Measurements from ENCODE around the gene SH2D7.

Gene SH2D7

DNA sequence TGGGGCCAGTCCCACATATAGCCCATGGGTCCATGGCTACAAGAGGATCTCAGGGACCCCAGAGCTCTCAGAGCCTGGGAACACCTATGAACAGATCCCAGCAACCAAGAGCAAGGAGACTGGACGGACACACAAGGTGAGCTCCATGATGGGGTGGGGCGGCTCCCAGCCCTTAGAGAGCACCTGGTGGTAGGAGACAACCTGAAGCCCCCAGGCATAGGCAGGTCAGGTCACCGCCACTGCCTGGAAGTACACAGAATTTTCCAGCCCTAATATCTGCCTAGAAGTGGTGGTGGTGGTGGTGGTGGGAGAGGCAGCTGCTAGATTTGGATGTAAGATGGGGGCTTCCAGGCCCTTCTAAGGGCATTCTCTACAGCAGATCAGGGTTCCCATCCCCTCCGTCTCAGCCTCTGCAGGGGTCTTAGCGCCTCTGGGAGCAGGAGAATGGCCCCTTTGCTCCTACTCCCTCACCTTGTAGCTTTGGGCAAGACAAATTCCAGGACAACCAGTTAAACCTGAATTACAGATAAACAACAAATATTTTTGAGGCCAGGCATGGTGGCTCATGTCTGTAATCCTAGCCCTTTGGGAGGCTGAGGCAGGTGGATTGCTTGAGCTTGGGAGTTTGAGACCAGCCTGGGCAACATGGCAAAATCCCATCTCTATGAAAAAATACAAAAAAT is 9.2 kb downstream of the SH2D7 start:
- DNase-seq (ENCODE audit: insufficient read length, low spot score): no peak
- FAIRE-seq: no peak

DNA sequence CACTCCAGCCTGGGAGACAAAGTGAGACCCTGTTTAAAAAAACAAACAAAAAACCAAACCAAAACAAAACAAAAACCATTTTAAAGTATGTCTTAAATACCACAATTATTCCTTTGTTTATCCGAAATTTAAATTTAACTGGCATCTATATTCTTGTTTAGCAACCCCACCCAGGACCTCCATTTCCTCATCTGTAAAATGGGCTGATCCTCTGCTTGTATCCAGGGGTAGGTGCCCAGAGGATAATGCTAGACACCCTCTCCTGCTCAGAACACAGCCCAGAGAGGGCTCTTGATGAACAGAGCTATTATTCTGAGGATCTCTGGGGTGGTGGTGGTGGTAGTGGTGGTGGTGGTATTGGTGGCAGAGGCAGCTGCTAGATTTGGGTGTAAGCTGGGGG is 9.8 kb downstream of the SH2D7 start:
- no peak for FAIRE-seq
- no peak for DNase-seq (ENCODE audit: insufficient read length, low spot score)

DNA sequence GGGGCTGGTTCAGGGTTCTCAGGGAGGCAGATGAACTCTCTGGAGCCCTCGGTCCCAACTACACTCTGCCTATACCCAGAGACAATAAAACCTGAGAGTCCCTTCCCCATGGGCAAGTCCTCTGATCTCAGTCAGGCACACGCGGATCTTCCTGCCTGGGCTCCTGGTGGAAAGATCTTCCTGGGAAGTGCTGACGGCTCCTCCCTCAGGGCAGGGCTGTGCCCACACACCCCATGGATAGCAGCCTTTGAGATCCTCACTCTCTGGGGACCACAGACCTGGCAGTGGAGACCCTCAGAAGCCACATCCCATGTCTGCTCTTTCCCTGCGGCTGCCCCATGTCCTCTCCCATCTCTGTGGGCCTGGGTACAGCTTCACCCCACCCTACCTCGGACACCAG is 10.4 kb downstream of the SH2D7 start:
- FAIRE-seq (no peak), DNase-seq (ENCODE audit: insufficient read length, low spot score) (no peak)

DNA sequence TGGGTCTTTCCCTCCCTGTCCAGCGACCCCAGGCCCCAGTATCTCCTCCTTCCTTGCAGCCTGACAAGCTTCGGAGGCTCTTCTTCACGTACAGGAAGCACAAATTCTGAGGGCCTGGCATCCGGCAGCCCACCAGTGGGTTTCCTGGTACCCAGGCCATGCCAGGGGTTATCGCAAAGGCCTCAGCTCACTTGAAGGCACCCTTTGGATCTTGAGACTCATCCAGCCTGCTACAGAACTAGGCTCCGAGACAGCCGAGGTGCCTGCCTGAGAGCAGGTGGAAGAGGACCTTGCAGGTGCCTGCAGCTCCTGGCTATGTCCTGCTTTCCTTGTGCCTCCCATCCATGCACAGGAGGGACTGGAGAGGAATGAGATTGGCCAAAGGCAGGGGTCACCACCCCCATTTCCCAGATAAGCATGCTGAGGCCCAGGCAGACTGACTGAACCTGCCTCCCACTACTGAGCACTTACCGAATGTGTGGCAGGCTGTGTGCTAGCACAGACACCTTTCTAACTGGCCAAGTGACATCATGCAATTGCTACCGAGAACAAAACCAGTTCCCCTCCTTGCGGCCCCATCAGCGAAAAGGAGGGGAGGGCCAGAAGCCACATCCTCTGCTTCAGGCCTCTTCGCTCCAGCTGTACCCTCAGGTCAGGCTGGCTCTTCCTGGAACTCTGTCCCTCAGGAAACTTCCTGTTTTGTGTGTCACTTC is 11.2 kb downstream of the SH2D7 start:
- FAIRE-seq: peak; percentile 99

DNA sequence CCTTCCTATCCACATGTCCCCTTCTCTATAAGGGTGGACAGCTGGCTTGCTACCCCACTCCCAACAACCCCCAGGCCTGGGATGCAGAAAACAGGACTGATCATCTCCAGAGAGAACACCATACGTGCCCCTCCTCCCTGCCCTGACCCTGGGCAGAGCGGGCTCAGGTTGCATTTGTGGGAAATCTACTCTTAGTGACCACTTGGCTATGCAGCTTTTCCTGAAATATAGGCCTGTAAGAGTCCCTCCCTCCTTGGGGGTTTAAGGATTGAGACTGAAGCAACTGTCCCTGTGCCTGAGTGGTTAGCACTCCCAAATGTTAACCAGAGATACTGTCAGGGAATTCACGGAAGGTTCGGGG is 11.7 kb downstream of the SH2D7 start:
- DNase-seq (ENCODE audit: insufficient read length, low spot score) (no peak), FAIRE-seq (no peak)

More for the DNA sequence above, 11.2 kb downstream of the SH2D7 start:
- DNase-seq (ENCODE audit: insufficient read length, low spot score): peak; percentile 83

DNA sequence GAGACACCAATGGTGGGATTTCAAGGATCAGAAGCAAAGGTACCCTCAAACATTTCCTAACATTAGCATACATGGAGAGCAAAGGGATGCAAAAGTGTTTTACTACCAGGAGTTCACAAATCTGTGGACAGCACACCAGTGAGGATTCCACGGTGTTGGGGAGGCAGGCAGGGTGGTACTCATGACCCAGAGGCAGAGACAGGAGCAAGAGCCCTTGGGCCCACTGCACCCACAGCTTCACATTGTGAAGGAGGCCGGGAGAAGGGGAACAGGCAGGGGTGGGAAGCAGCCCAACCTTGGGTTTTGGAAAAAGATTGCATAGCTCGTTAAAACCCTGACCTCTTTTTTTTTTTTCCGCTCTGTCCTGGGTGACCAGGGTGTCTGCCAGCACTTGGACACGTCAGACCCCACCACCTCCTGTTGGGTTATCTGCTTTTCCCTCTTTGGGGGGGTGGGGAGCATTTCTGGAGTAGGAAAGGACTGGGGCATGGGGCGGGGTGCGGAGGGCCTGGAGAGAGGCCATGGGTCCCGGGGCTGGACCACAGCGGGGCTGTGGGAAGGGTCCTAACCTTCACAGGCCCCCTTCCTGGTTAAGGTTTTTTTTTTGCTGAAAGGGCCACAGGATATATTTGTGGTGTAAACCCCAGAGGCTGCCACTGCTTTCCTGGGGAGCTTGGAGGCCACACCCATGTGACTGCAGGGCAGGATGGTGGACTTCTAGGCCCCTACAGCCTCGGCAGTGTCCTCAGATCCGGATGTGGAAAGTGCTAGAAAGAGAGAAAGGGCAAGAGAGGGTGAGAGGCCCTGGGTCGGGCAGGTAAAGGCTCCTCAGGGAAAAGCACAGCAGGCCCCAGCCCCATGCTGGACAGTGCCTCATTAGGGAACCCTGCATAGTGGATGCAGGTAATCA is 12.5 kb downstream of the SH2D7 start:
- DNase-seq (ENCODE audit: insufficient read length, low spot score) (no peak), FAIRE-seq (no peak)

DNA sequence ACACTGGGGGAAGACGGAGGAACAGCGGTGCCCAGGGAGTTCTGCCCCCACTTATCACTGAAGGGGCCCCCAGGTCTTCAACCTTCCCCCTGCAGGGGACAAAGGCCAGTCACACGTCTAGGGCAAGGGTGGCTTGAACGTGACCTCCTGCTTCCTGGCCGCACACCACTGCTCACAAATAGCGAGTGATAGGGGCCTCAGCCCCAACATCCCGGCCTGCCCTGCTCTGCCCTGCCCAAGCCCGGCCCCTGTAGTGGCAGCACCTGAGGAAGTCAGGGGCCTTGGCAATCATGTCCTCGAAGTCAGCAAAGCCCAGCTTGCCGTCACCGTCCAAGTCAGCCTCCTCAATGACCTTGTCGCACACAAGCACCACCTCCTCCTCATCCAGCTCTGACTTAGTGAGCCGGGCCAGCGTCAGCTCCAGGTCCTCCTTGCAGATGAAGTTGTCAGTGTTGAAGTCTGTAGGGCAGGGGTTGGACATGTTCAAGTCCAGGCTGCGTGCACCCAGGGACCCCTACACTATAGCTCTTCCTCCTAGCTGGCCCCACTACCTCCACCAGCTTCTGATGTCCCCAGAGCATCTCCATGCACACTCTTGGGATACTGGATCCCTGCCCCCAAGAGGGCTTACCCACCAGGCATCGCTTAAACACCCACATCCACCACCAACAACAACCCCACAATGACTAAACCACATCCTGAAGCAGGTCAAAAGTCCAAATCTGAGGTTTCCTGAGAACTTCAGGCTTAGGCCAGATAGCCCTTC is 13.3 kb downstream of the SH2D7 start:
- FAIRE-seq: peak; percentile 80
- DNase-seq (ENCODE audit: insufficient read length, low spot score): no peak

DNA sequence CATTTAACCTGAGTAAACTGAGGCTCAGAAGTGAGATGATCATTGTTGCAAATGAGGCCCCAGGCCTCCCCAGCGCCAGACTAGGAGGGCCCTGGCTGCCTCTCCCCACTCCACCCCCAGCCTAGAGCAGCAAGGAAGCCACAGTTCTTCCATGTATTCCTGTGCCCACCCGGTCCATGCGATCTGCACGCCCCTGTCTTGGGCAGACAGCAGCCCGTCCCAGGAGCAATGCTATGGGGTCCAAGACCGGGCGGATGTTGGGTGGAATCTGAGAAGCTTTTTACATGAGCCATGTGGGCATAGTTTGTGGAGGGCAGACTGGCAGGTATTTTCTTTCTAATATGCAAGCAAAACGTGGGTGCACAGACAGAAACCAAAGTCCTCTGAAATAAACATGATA is 15.1 kb downstream of the SH2D7 start:
- no peak for FAIRE-seq

DNA sequence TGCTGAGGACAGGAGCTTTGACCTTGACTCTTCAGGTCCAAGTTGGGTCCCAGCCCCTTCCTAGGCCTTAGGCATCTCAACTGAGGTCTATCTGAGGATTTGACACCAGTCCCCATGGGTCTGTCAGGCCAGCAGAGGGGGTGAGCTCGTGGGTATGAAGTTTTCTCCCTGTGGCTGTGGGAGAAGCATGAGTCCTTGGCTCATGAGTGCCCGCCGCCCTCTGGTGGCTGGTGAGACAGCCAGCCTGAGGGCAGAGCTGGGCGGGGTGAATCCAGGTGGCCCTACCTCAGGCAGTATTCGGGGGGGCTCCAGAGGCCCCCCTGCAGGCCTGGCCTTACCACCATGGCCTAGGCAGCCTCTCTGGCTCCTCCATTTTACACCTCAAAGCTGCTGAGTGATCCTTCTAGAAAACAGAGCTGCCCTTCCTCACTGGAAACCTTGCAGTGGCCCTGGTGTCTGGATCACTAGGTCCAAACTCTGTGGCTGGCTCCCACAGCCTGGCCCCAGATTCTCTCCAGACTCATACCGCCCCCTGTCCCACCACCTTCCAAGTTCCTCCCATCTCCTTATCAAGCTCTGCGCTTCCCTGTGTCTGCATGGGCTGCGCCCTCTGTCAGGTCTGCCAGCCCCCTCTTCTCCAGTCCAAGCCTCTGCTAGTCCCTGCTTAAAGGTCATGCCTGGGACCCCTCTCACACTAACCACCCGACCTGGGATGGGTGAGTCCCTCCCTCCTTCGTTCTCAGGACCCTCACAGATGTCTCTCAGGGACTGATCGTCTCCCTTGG is 16.1 kb downstream of the SH2D7 start:
- FAIRE-seq (peak; percentile 88), DNase-seq (ENCODE audit: insufficient read length, low spot score) (peak; percentile 66)

More for the DNA sequence above, 15.1 kb downstream of the SH2D7 start:
- no peak for DNase-seq (ENCODE audit: insufficient read length, low spot score)

DNA sequence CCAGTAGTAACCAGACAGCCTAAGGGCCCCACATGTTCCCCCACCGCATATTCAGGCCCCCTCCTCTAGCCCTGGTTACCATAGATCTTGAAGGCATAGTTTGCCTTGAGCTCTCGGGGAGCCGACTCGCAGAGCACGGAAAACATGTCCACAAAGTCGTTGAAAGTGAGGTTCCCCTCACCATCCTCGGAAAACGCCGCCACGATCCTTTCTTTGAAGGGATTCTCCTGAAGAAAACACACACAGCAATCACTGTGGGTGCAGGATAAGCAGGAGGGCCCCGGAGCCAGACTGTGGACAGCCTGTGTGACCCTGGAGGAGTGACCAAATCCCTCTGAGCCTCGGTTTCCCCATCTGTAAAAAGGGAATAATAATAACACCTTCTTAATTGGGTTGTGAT is 16.8 kb downstream of the SH2D7 start:
- FAIRE-seq: no peak
- DNase-seq (ENCODE audit: insufficient read length, low spot score): no peak

DNA sequence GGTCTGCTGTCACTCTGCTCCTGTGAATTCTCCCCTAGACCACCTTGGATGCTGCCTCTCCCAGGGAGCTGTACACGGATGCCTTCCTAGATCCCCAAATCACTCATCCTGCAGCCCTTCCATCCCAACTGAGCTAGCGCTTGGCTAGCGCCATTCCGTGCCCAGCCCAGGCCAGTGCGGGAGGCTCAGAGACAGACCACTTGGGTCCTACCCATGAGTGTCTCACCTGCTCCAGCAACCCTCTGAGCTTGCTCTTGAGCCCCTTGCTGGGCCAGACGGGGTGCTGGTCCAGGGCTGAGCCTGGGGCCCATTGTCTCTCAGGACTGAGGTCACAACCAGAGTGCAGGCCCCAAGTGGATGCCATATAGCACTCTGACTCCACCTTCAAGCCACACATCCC is 17.7 kb downstream of the SH2D7 start:
- FAIRE-seq: no peak
- DNase-seq (ENCODE audit: insufficient read length, low spot score): no peak

DNA sequence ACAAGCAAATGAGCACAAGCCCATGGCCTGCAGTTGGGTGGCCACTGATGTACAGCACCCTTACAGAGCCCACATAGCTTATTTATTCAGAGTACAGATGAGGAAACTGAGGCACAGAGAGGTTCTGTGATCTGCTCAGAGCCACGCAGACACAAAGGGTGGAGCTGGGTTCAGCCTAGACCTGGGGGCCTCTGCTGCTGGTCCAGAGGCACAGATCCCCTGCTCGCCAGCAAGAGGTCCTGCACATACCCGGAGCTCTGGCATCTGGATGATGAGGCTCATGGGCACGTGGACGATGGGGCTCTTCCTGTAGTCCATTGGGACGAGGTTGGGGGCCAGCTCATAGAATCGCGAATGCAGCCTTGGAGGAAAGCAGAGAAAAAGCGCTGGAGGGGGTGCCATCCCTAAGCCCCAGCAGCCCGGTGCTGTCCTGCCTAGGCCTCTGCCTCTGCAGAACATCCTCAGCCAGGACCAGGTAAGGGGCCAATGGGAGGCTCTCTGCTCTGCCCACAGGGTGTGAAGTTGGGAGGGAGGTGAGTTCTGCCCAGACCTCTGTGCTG is 18.6 kb downstream of the SH2D7 start:
- FAIRE-seq (no peak), DNase-seq (ENCODE audit: insufficient read length, low spot score) (no peak)

DNA sequence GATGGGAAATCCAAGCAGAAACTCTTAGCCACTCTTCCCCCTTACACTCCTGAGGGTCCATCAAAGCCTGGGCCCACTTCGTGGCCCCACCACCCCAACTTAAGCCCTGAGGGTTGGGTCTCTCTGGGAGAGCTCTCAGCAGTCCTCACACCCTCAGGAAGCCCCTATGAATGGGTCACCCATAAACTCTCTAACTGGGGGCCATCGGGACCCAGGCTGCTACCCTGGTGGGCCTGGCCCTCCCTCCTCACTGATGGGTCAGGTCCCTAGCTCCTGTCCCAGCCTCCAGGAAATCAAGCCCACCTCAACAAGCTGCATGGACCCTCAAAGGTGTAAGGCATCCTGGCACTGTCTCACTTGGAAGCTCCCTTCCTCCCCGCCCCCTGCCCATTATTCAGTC is 19.4 kb downstream of the SH2D7 start:
- FAIRE-seq: no peak
- no peak for DNase-seq (ENCODE audit: insufficient read length, low spot score)

DNA sequence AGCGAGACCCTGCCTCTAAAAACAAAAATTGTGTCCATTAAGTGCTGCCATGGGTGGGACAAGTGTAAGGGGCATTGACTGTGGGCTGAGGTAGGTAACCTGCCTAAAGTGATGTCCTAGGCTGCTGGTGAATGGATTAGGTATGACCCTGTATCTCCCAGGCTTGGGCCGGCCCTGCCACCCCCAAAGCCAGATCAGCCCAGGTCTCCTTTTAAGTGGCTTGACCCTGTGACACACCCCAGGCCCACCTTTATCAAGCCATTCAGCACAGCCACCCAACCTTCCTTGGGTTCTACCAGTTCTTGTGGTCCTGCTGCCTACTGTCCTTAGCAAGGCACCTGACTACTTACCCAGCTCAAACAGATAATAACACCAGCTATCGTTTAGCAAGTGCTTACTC is 20.2 kb downstream of the SH2D7 start:
- FAIRE-seq: no peak
- DNase-seq (ENCODE audit: insufficient read length, low spot score): no peak

DNA sequence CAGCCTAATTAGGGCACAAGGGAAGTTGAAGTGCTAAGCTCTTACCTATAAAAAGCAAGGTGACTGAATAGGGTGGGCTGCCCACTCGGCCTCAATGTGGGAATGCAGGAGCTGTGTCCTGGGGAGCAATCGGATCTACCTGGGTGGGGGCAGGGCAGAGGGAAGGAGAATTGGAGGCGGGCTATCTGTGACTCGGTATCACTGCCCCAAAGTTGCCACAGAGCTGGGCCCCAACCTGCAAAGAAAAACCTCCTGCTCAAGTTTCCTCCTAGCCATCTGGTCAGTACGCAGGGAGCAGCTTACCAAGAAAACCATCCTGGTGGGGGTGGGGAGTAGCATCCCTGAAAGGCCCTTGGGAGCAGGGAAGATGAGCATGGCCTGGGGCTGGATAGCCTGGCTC is 28.2 kb downstream of the SH2D7 start:
- DNase-seq (ENCODE audit: insufficient read length, low spot score) (no peak), FAIRE-seq (no peak)

DNA sequence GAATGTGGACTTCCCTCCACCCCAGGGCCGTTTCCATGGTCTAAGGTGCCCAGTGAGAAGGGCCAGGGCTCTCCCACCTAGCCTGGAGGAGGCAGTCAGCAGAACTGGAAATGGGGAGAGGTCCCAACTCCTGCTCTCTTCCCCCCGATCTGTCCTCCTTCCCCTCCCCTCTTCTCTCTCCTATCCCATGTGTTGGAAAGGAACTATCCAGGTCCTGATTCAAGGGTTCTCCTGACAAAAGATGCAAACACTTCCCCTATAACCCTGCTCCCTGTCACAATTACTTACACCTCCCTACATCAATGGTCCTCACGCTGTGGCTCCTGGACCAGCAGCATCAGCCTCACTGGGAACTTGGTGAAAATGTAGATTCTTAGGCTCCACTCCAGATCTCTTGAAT is 32.9 kb downstream of the SH2D7 start:
- FAIRE-seq (no peak), DNase-seq (ENCODE audit: insufficient read length, low spot score) (no peak)

DNA sequence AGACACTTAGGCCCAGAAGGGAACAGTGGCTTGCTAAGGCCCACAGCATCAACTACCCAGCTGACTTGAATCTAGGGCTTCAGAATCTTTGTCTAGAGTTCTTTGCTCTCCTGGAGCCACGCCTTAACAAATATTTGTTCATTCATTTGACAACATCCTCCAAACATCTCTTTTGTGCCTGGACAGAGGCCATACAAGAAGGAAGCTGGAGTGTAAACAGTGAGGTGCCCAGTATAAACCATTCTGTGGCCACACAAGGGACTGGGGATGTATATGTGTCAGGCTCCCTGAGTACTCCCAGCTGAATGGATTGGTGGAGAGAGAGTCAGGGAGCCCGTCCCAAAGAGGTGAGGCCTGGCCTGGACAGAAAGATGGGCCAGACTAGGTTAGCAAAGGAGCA is 35.5 kb downstream of the SH2D7 start:
- DNase-seq (ENCODE audit: insufficient read length, low spot score) (no peak), FAIRE-seq (no peak)

DNA sequence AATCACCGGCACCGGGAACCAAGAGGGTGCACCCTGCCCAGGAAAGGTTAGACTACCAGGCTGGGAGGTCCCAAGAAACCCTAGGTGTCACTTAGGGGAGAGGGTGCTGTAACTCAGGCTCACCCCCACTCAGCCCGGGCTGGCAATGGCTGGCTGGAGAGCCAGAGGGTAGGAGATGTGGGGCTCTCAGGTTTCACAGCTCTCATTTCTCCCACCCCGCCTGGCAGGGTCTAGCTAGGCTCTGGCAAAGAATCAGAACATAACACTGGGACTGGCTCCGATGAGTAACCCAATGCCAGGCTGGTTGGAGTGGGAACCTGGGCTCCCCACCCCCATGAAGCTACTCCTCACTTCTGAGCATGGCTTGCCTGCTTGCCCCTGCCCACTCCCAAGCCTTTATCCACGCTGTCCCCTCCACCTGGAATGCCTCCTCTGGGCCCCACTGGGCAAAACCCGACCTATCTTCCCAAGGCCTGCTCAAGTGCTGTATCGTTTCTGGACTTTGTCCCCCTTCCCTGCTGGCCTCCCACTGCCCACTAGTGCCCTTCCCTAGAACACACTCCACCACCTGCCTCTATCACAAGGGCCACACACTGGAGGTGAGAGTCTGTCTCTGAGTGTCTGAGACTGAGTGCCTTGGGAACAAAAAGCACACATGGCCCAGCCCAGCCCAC is 36.9 kb downstream of the SH2D7 start:
- FAIRE-seq (no peak), DNase-seq (ENCODE audit: insufficient read length, low spot score) (no peak)

DNA sequence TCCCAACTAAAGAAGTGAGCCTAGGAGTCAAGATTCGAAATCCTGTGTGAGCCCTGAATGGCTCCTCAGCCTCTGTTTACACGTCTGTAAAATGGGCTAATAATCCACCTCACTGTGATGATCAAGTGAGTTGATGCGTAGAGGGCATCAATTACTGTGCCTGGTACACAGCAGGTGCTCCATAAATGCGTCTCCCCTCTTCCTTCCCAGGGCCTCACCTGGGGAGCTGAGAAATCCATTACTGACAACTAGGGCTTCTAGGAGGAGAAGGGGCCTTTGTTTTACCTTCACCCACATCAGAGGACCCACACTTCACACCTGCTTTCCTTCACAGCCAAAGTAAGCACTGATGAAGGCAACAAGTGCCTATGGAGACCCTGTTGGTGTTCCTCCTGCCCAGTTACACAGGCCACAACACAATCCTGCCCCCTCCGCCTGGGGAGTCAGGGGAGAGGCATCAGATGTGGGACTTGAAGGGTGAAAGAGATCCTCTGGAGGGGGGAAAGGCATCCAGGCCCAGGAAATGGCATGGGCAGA is 37.5 kb downstream of the SH2D7 start:
- no peak for FAIRE-seq
- no peak for DNase-seq (ENCODE audit: insufficient read length, low spot score)

All from GM19239 (cell line).